Hepatocyte (in vitro differentiated cells): ENCODE measurements around the gene ACYP2. TPM values are rescaled to one million over a fixed set of nuclear protein-coding genes. Genes with fewer than 3 reads are reported as not detected.
"Not testable (repeated sequence)": the region's sequence is repeated elsewhere in the genome, so short reads cannot be mapped to it uniquely, and the experiment has no call there.

Experiments used
- DNase-seq: peaks from one replicate; pipeline ENCODE4 v3.0.0-alpha.2; 2016; ENCODE audit warnings: low spot score
- H2AFZ ChIP-seq: fragments of 200-600 bp; sonication (generic); 2 replicates; pipeline ENCODE4 v1.6.0; 2016; ENCODE audit warnings: antibody characterized with exemption, mild to moderate bottlenecking
- H3K27ac ChIP-seq: fragments of 200-600 bp; sonication (generic); 2 replicates; pipeline ENCODE4 v1.5.1; 2016; ENCODE audit warnings: mild to moderate bottlenecking
- H3K27me3 ChIP-seq: fragments of 200-600 bp; sonication (generic); 2 replicates; pipeline ENCODE4 v1.6.1; 2016
- H3K36me3 ChIP-seq: fragments of 200-600 bp; sonication (generic); replicated peaks from 2 replicates; pipeline ENCODE4 v1.5.1; 2016; ENCODE audit warnings: low read depth; ENCODE audit not compliant: insufficient read depth
- H3K4me1 ChIP-seq: fragments of 200-600 bp; sonication (generic); 2 replicates; pipeline ENCODE4 v1.5.1; 2016; ENCODE audit warnings: mild to moderate bottlenecking, moderate library complexity; ENCODE audit not compliant: insufficient read depth
- H3K4me2 ChIP-seq: fragments of 200-600 bp; sonication (generic); 2 replicates; pipeline ENCODE4 v1.6.0; 2016
- H3K4me3 ChIP-seq: fragments of 200-600 bp; sonication (generic); 2 replicates; pipeline ENCODE4 v1.5.1; 2016; ENCODE audit warnings: mild to moderate bottlenecking
- H3K79me2 ChIP-seq: fragments of 200-600 bp; sonication (generic); 2 replicates; pipeline ENCODE4 v1.6.0; 2017; ENCODE audit warnings: mild to moderate bottlenecking
- H3K9me2 ChIP-seq: fragments of 200-600 bp; sonication (generic); replicated peaks from 2 replicates; pipeline ENCODE4 v1.6.0; 2017; ENCODE audit warnings: mild to moderate bottlenecking; ENCODE audit not compliant: insufficient read depth
- H3K9me3 ChIP-seq: fragments of 200-600 bp; sonication (generic); 2 replicates; pipeline ENCODE4 v1.5.1; 2016; ENCODE audit warnings: low read depth, mild to moderate bottlenecking
- H4K20me1 ChIP-seq: fragments of 200-600 bp; sonication (generic); 2 replicates; pipeline ENCODE4 v1.6.0; 2016; ENCODE audit warnings: mild to moderate bottlenecking; ENCODE audit not compliant: insufficient read depth, poor library complexity, severe bottlenecking
- EZH2 ChIP-seq: fragments of 200-600 bp; sonication (generic); IDR thresholded peaks from 2 replicates; pipeline ENCODE4 v1.6.1; 2016; ENCODE audit warnings: antibody characterized with exemption, mild to moderate bottlenecking, borderline replicate concordance
- EZH2phosphoT487 ChIP-seq: fragments of 200-600 bp; sonication (generic); IDR thresholded peaks from one replicate; pipeline ENCODE4 v1.6.1; 2018; ENCODE audit warnings: antibody characterized with exemption, mild to moderate bottlenecking, low read depth, moderate library complexity; ENCODE audit not compliant: unreplicated experiment, severe bottlenecking
- WGBS: methylation state at CpG from one replicate; pipeline ENCODE4 v1.1.6; 2016; ENCODE audit warnings: low lambda C conversion rate; ENCODE audit errors: missing lambda C conversion rate; 5-methylcytosine and 5-hydroxymethylcytosine counted together
- polyA plus RNA-seq: library from polyadenylated mRNA; unstranded; fragments of >200 nt; fragmentation: Nextera tagmentation; extraction: Ambion mirVana; gene quantifications from 2 replicates; pipeline ENCODE4 v1.2.1, GENCODE V29; 2016
- total RNA-seq: library from RNA; depleted of rRNA; stranded (reverse); fragments of >200 nt; gene quantifications from 2 replicates; pipeline ENCODE4 v1.2.3, GENCODE V29; 2014
- TF ChIP-seq, protein P1 (sequence below): fragments of 200-600 bp; sonication (generic); IDR thresholded peaks from 2 replicates; pipeline ENCODE4 v1.5.1; 2016; ENCODE audit warnings: antibody characterized with exemption, mild to moderate bottlenecking; ENCODE audit not compliant: poor library complexity

ACYP2 gene
- total and polyA plus RNA-seq, 2 experiments from 2014 or later = 22.5 to 30.9 TPM

DNA sequence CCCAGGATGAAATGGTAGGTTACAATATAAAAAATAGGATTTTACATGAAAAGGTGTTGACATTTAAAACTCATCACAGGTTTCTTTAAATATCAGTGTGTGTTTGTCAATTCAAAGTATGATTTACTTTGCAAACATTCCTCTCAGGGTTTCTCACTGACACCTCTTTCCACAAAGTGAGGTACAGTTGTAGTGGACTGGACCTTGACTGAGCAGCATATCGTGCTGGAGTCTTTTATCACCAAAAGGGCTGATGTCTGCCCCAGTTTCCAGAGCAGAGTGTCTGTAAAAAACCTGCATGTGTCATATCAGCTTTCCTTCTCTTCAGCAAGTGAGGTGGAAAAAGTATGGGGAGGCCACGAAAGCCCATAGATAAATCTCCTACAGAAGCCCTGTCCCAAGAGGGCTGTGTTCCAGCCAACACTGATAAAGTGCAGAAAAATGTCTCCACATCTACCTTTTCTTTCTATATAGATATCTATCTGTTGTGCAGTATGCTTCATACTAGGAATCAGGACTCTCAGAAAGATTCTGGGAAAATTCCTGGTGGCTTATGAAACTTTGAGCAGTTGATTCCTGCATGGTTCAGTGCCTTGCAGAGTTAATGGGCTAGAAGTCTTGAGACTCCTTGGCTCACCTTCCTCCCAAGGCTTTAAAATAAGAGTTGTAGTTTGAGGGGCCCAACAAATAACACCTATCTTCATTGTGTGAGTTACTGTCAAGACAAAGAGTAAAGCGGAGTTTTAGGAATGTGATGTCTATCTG is 6.9 kb downstream of the ACYP2 start:
- Histone ChIP-seq H4K20me1 (no peaks in the 10 kb centered on the region), H3K27ac (peak overlapping the region; percentile 39), H3K9me2 (no peaks in the 10 kb centered on the region), H2AFZ (no peak overlapping the region), H3K4me2 (peak overlapping the region; percentile 17), H3K4me3 (no peak overlapping the region), H3K4me1 (peaks cover 14% of the 10 kb centered on the region), H3K27me3 (no peaks in the 10 kb centered on the region), H3K9me3 (no peaks in the 10 kb centered on the region), H3K36me3 (no peaks in the 10 kb centered on the region), H3K79me2 (no peaks in the 10 kb centered on the region)
- peak; percentile 16 for DNase-seq
- TF ChIP-seq EZH2phosphoT487 = no peak
- 61% methylated on average over 3 of the region's 3 CpGs for WGBS

DNA sequence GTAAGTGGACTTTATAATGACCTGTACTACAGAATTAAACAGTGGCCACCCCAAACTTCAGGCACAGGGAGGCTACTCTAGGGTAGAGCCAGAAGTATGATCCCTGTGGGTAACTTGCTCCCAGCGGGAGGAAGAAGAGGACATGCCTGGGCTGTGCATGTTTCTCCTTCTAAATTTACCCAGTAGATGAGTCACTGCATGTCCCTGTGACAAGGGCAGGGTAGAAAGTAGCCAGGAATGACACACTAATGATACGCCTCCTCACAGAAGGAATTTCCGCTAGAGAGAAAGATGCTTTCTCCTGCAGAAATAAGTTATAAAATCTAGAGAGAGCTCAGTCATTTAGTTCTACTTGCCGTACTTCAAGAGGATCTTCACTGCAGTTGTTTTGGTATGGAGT is 7.5 kb downstream of the ACYP2 start:
- Histone ChIP-seq H3K27ac (peak overlapping the region; percentile 39), H3K4me2 (no peak overlapping the region), H3K9me2 (no peaks in the 10 kb centered on the region), H3K27me3 (no peaks in the 10 kb centered on the region), H3K9me3 (no peaks in the 10 kb centered on the region), H3K4me3 (no peak overlapping the region), H3K79me2 (no peaks in the 10 kb centered on the region), H3K36me3 (no peaks in the 10 kb centered on the region), H3K4me1 (peaks cover 14% of the 10 kb centered on the region), H4K20me1 (no peaks in the 10 kb centered on the region), H2AFZ (no peak overlapping the region)
- 66% methylated on average over 4 of the region's 4 CpGs for WGBS
- TF ChIP-seq EZH2 (no peak), EZH2phosphoT487 (no peak)
- TF ChIP-seq, protein P1, sequence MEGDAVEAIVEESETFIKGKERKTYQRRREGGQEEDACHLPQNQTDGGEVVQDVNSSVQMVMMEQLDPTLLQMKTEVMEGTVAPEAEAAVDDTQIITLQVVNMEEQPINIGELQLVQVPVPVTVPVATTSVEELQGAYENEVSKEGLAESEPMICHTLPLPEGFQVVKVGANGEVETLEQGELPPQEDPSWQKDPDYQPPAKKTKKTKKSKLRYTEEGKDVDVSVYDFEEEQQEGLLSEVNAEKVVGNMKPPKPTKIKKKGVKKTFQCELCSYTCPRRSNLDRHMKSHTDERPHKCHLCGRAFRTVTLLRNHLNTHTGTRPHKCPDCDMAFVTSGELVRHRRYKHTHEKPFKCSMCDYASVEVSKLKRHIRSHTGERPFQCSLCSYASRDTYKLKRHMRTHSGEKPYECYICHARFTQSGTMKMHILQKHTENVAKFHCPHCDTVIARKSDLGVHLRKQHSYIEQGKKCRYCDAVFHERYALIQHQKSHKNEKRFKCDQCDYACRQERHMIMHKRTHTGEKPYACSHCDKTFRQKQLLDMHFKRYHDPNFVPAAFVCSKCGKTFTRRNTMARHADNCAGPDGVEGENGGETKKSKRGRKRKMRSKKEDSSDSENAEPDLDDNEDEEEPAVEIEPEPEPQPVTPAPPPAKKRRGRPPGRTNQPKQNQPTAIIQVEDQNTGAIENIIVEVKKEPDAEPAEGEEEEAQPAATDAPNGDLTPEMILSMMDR = no peak
- DNase-seq = peak; percentile 34

DNA sequence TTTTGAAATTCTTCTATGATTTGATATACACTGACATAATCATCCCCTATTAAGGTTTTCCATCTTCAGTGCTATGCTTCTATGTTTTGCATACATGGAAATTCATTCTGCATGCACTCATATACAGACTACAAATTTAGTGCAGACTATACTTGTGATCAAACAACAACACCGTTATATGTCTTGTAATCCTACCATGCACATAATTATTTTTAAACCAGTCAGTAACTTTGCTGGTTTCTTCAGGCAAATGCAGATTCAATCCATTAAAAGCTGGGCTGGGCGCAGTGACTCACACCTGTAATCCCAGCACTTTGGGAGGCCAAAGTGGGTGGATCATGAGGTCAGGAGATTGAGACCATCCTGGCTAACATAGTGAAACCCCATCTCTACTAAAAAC is 11.8 kb downstream of the ACYP2 start:
- not testable (repeated sequence) for H3K4me1 ChIP-seq, H3K79me2 ChIP-seq, H3K36me3 ChIP-seq, H2AFZ ChIP-seq, H3K4me2 ChIP-seq, H3K27ac ChIP-seq, H3K4me3 ChIP-seq, DNase-seq, H3K27me3 ChIP-seq, H4K20me1 ChIP-seq, H3K9me3 ChIP-seq, H3K9me2 ChIP-seq
- WGBS = 89% methylated on average over 2 of the region's 2 CpGs

DNA sequence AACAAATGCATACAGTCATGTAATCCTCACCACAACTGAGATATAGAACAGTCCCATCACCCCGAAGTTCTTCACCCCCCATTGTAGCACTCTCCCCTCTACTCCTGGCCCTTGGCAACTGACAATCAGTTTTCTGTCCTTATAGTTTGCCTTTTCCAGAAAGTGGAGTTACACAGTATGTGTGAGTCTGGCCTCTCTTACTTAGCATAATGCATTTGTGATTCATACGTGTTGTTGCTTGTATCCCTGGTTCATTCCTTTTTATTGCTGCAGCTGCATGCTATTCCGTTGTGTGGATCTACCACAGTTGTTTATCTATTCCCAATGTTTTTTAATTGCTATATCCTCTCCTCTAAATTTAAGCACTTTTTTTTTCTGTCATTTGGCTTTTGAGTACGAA is 17.6 kb downstream of the ACYP2 start:
- H3K9me3 ChIP-seq = no peaks in the 10 kb centered on the region
- no peak for DNase-seq
- H3K4me3 ChIP-seq = no peak overlapping the region
- H4K20me1 ChIP-seq = no peaks in the 10 kb centered on the region
- no peaks in the 10 kb centered on the region for H3K4me1 ChIP-seq
- TF ChIP-seq EZH2phosphoT487 (no peak), EZH2 (no peak)
- TF ChIP-seq, protein P1 = no peak
- H2AFZ ChIP-seq = no peak overlapping the region
- no peak overlapping the region for H3K27ac ChIP-seq
- H3K79me2 ChIP-seq = no peaks in the 10 kb centered on the region
- WGBS = 94% methylated on average over 4 of the region's 4 CpGs
- H3K27me3 ChIP-seq = no peaks in the 10 kb centered on the region
- no peak overlapping the region for H3K4me2 ChIP-seq
- H3K9me2 ChIP-seq = no peaks in the 10 kb centered on the region
- H3K36me3 ChIP-seq = no peaks in the 10 kb centered on the region
